ENCODE data around the gene PTPN14.
"Not testable (repeated sequence)": the region's sequence is repeated elsewhere in the genome, so short reads cannot be mapped to it uniquely, and the experiment has no call there.

Gene PTPN14

GRCh38 chr1:214422137-214422671 is 129.2 kb downstream of the PTPN14 start:
- DNase-seq = no peak

GRCh38 chr1:214420833-214421232 is 130.6 kb downstream of the PTPN14 start:
- no peak for DNase-seq

- DNase-seq = no peak
These were observed 131.1 kb downstream of the PTPN14 start for GRCh38 chr1:214420341-214420740.

GRCh38 chr1:214419650-214420049 is 131.8 kb downstream of the PTPN14 start:
- no peak for DNase-seq

- DNase-seq = no peak
These were observed 133.0 kb downstream of the PTPN14 start for GRCh38 chr1:214418391-214418790.

DNA sequence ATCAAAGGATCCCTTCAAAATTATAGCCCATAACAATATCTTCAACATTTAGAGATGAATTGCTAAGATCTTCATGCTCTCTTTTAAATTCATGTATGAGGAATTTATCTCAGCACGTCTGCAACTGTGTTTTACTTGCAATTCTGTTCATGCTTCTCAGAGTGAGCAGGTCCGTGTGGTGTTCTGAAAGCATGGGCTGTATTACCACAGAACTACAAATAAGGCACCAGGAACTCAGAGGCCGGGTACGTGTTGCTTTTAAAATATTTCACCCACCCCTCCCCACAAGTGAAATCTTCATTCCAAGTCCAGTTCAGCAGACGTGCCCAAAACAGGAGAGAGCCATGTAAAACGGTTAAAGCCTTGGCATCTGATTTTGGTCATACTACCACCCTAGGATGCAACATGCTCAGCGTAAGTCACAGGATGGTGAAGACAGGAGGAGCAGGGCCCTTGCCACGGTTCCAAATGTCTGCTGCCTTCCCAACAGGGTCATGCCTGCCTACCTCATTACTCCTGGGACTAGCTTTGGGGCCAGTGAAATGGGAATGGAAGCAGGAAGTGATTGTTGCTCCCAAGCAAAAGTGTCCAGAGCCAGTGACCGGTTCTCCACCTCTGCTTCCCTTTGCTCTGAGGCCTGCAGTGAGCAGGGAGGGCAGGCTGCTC is 133.7 kb downstream of the PTPN14 start:
- no peak for DNase-seq

- no peak for DNase-seq
These were observed 134.5 kb downstream of the PTPN14 start for GRCh38 chr1:214416858-214417257.

GRCh38 chr1:214416417-214416816 is 135.0 kb downstream of the PTPN14 start:
- DNase-seq = no peak

DNA sequence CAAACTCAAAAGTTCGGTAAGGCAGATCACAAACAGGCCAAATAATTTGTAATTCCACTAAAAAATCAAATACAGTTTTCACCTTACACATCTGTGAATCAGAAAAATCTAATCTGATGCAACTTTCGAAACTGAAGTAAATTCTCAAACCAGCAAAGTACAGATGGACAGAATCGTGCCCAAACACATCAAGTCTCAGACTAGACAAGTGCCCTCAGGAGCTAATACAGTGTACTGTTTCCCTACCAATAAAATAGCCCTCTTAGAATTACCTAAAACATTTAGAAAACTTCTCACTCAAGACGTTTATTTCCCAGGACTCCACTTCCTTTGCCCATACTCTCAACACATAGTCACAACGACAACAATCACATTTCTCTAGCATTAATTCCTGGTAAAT is 136.3 kb downstream of the PTPN14 start:
- no peak for DNase-seq

- DNase-seq = no peak
These were observed 136.7 kb downstream of the PTPN14 start for GRCh38 chr1:214414691-214415090.

GRCh38 chr1:214413315-214413714 is 138.1 kb downstream of the PTPN14 start:
- no peak for DNase-seq

GRCh38 chr1:214404571-214405213 is 146.7 kb downstream of the PTPN14 start:
- DNase-seq = no peak

DNA sequence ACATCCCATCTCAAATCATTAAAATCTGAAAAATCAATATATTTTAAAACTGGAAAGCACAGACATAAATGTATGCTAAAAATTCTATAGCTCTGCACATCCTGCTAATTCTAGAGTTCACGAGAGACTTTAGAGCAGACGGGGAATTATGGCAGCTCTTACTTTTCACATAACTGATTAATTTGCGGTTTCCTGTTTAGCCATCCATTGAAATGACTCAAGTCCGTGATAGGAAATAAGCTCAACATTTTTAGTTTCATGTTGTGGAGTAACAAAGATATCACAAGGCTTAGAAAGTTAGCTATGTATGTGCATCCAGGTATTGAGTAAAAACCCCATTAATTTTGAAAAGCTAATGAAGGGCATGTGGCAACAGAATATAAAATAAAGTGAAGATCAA is 147.2 kb downstream of the PTPN14 start:
- no peak for DNase-seq

DNA sequence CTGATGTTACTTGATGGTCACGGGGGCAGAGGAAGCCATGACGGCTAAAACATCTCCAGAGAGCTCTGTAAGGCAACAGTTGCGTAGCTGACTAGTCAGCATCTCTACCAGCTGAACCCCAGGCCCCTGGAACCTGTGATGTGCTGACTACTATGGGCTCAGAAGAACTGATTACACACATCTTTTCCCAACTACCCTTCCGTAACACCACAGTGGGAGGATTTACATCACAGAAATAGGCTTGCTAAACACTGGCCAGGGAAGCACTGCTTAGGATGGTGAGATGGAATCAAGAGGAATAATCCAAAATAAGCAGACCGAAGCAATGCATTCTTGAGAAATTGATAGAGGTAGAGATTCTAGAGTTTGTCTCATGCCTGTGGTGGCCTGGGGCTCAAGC is 148.0 kb downstream of the PTPN14 start:
- no peak for DNase-seq

DNA sequence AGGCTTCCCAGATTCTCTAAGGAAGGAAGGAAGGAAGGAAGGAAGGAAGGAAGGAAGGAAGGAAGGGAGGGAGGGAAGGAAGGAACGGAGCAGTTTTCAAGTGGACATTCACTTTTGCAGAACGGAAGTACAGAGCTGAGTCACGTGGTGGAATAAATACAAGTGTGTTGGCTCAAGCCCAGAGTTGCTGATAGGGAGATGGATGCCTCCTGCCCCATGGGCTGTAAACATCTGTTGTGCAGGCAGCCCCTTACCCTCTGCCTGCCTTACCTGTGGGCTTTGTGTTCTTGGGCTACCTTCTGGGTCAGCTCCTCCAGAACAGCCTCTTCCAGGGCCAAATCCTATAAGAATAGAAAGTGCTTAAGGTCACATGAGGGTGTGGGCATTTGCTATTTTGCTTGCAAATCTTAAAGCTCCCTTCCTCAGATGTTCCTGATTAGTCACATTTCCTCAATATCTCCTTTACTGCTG is 148.8 kb downstream of the PTPN14 start:
- no peak for DNase-seq

- DNase-seq = no peak
These were observed 149.7 kb downstream of the PTPN14 start for GRCh38 chr1:214401666-214402065.

DNA sequence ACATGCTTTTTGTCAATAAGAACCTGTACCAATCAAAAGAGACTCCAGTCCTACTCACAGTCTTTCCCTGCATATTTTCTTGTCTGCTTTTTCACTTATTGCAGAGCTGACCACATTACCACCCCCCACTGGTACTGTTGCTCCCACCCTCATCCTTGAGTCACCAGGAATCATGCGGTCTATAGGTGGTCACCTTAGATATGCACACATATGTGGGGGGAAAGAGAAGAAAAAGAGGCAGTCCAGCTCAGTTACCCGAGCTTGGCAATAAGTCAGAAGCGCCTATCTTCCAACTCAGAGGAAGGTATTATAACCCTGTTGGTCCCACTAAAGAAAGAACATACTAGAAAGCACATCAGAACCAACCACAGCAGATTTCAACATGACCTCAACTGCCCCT is 151.3 kb downstream of the PTPN14 start:
- DNase-seq = no peak

DNA sequence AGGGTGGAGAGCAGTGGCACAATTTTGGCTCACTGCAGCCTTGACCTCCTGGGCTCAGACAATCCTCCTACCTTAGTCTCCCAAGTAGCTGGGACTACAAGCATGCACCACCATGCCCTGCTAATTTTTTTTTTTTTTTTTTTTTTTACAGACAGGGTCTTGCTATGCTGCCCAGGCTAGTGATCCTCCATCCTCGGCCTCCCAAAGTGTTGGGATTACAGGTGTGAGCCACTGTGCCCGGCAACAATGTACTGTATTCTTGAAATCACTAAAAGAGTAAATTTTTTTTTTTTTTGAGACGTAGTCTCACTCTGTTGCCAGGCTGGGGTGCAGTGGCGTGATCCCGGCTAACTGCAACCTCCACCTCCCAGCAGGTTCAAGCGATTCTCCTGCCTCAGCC is 152.9 kb downstream of the PTPN14 start:
- no peak for DNase-seq

GRCh38 chr1:214397497-214397896 is 153.9 kb downstream of the PTPN14 start:
- DNase-seq = no peak

DNA sequence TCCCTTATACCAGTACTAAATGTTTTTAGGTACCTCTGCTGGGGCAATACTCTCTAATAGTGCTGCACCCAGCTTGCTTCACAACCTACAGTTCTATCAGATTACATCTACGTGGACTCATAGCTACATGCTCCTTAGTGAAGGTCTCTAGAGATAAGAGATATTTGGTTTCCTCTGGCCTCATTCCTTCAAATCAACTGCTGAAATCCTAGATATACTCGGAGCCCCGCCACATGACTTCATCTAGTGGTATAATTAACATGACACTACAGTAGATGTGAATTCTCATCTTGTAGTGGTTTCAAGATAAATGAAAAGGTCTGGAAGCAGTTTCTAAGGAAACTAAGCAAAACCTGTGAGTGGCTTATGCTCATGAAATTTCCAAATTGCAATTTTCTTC is 155.1 kb downstream of the PTPN14 start:
- no peak for DNase-seq

DNA sequence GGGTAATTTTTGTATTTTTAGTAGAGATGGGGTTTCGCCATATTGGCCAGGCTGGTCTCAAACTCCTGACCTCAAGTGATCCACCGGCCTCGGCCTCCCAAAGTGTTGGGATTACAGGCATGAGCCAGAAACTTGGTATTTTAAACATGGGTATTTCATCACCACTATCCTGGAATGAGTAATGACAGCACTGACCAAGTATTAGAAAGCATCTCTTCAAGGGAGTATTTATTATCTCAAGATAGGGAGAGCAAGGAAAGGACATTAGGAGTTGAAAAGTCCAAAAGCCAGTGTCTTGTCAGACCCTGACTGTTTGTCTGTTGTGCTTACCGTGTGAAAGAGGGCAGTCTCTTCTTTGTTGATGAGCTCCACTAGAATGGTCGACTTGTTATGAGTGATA is 156.8 kb downstream of the PTPN14 start:
- not testable (repeated sequence) for DNase-seq

DNA sequence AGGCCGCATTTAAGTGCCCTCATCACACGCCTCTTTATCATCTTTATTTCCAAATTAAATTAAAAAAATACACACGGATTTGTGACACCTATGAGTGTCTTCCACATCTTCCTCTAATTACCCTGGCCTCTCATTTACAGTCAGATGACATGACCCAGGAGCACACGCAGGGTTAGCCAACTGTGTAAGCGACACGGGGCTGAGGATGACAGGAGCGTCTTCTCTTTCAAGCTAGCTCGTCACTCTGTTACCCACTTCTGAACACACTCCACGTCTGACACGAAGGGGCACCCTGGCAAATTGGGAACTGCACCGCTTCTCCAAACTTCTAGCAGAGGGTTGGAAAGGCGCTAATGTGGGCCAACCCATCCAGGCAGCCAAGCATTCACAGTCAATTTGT is 158.3 kb downstream of the PTPN14 start:
- no peak for DNase-seq

GRCh38 chr1:214391873-214392645 is 159.3 kb downstream of the PTPN14 start:
- no peak for DNase-seq

DNA sequence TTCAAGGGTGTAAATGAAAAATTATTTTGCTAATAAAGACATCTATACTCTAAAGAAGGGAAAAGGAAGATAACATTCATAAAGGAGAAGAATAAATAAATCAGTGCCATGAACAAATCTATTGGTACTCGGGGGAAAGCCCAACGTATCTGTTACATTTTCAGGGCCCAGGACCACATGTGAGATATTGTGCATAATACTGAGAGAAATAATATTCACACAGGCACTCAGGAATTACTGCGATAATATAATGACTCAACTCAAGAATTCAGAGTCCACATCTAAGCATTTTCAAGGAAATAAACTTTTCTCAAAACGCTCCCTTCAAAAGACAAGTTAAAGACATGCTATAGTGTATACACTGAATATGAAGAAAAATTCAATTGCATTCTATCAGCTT is 161.7 kb downstream of the PTPN14 start:
- no peak for DNase-seq
